Fibroblast of lung (primary cell): ENCODE results near the gene A2M.

ENCODE experiments used
- EZH2 ChIP-seq: IDR thresholded peaks from 2 replicates; pipeline ENCODE4 v1.5.1; 2012; ENCODE audit warnings: low read length, control low read depth, mild to moderate bottlenecking; ENCODE audit errors: missing control alignments
- TF ChIP-seq, protein P1 (sequence below), 2 donors: IDR thresholded peaks in 1 of 2; conservative IDR thresholded peaks in 1 of 2; 1 replicate in 1 of 2; 2 replicates in 1 of 2; pipeline ENCODE4 v1.5.1; 2011 to 2012; ENCODE audit warnings: low read length in 2 of 2, control low read depth in 1 of 2, inconsistent platforms in 1 of 2, low read depth in 1 of 2, mild to moderate bottlenecking in 1 of 2

DNA sequence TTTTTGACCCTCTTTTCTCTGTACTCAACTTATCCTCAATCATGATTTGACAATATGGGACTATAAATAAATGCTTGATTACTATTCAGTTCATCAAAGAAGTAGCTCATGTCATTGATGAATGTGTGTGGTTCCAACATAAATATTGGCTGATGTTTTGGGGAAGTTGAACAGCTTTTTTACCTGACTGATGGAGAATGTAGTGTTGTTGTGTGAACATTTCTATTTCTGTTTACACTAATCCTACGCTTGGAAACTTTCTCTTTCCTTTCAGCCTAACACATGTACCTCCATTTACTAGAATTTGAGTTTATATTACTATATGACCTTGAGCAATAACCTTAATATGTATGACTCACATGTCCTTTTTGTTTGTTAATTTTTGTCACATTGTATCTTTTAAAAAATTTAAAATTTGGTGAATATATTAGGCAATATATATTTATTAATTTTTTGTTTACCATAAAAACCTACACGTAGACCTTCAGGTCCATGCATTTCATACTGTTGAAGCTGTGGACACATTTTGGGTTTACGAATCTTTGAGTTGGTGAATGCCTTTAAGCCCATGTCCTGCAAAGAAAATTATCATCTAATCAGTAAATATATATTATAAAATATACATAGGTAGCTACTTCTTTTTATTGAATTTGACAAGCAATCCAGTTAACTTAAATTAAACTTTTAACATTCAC is 21.1 kb downstream of the A2M start:
- TF ChIP-seq, protein P1, sequence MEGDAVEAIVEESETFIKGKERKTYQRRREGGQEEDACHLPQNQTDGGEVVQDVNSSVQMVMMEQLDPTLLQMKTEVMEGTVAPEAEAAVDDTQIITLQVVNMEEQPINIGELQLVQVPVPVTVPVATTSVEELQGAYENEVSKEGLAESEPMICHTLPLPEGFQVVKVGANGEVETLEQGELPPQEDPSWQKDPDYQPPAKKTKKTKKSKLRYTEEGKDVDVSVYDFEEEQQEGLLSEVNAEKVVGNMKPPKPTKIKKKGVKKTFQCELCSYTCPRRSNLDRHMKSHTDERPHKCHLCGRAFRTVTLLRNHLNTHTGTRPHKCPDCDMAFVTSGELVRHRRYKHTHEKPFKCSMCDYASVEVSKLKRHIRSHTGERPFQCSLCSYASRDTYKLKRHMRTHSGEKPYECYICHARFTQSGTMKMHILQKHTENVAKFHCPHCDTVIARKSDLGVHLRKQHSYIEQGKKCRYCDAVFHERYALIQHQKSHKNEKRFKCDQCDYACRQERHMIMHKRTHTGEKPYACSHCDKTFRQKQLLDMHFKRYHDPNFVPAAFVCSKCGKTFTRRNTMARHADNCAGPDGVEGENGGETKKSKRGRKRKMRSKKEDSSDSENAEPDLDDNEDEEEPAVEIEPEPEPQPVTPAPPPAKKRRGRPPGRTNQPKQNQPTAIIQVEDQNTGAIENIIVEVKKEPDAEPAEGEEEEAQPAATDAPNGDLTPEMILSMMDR (conservative IDR thresholded peaks at IDR 0.05 in 1 of 2, IDR thresholded peaks at IDR 0.05 in 1 of 2; ENCODE audit: low read depth in 1 of 2, low read length in 2 of 2), result no peak
- no peak for TF ChIP-seq EZH2
